ENCODE measurements around the gene STYX.

The STYX gene

GRCh38 chr14:52821805-52822250 lies 91.9 kb downstream of the STYX start:
- H3K27me3 ChIP-seq (ENCODE audit: insufficient read depth, low read length), result no peaks in the 10 kb centered on the region

DNA sequence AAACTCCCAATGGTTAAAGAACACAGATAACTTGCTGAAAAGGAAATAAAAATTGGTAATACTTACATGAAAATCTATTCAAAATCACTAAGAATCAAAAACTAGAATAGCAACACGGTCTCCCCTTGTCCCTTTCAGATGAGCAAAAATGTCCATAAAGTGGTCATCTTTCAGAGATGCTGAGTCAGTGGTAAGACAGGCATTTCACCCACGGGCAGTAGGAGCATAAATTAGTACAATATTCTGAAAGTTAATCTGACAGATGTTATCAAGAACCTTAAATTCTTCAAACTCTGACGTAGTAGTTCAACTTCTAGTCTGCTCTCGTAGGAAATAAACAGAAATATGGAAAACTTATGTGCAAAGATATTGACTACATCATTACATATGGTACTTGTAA lies 94.5 kb downstream of the STYX start:
- TF ChIP-seq, protein P1, sequence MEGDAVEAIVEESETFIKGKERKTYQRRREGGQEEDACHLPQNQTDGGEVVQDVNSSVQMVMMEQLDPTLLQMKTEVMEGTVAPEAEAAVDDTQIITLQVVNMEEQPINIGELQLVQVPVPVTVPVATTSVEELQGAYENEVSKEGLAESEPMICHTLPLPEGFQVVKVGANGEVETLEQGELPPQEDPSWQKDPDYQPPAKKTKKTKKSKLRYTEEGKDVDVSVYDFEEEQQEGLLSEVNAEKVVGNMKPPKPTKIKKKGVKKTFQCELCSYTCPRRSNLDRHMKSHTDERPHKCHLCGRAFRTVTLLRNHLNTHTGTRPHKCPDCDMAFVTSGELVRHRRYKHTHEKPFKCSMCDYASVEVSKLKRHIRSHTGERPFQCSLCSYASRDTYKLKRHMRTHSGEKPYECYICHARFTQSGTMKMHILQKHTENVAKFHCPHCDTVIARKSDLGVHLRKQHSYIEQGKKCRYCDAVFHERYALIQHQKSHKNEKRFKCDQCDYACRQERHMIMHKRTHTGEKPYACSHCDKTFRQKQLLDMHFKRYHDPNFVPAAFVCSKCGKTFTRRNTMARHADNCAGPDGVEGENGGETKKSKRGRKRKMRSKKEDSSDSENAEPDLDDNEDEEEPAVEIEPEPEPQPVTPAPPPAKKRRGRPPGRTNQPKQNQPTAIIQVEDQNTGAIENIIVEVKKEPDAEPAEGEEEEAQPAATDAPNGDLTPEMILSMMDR (IDR thresholded peaks at IDR 0.05; ENCODE audit: low read length), result no peak
- no peak for TF ChIP-seq EZH2 (IDR thresholded peaks at IDR 0.05; ENCODE audit: borderline replicate concordance, low read length)
- Histone ChIP-seq H3K4me3 (ENCODE audit: low read depth, low read length, poor library complexity, severe bottlenecking) (no peak overlapping the region), H3F3A (ENCODE audit: insufficient read depth, low read length) (no peaks in the 10 kb centered on the region), H3K9me2 (ENCODE audit: low read depth, low read length) (no peaks in the 10 kb centered on the region), H3K9me3 (ENCODE audit: low read length) (no peaks in the 10 kb centered on the region), H3K36me3 (ENCODE audit: insufficient read depth, low read length) (no peaks in the 10 kb centered on the region), H3K27me3 (ENCODE audit: insufficient read depth, low read length) (no peaks in the 10 kb centered on the region), H3K27ac (ENCODE audit: low read depth, low read length, poor library complexity, severe bottlenecking) (no peak overlapping the region), H4K20me1 (ENCODE audit: insufficient read depth, low read length) (no peaks in the 10 kb centered on the region), H3K79me2 (ENCODE audit: insufficient read depth, low read length) (no peaks in the 10 kb centered on the region), H3K4me2 (ENCODE audit: low read length) (no peak overlapping the region), H2AFZ (ENCODE audit: low read length) (no peak overlapping the region), H3K4me1 (ENCODE audit: insufficient read depth, low read length, severe bottlenecking) (no peaks in the 10 kb centered on the region), H3K9ac (ENCODE audit: low read length) (no peak overlapping the region)

More at GRCh38 chr14:52821805-52822250, 91.9 kb downstream of the STYX start:
- H3K9ac ChIP-seq (ENCODE audit: low read length), result no peak overlapping the region
- H4K20me1 ChIP-seq (ENCODE audit: insufficient read depth, low read length), result no peaks in the 10 kb centered on the region
- no peaks in the 10 kb centered on the region for H3K4me1 ChIP-seq (ENCODE audit: insufficient read depth, low read length, severe bottlenecking)
- H3K4me2 ChIP-seq (ENCODE audit: low read length), result no peak overlapping the region
- no peaks in the 10 kb centered on the region for H3F3A ChIP-seq (ENCODE audit: insufficient read depth, low read length)
- H3K27ac ChIP-seq (ENCODE audit: low read depth, low read length, poor library complexity, severe bottlenecking), result no peak overlapping the region
- H3K9me3 ChIP-seq (ENCODE audit: low read length), result no peaks in the 10 kb centered on the region
- H3K79me2 ChIP-seq (ENCODE audit: insufficient read depth, low read length), result no peaks in the 10 kb centered on the region
- no peak for TF ChIP-seq EZH2 (IDR thresholded peaks at IDR 0.05; ENCODE audit: borderline replicate concordance, low read length)
- TF ChIP-seq, protein P1 (IDR thresholded peaks at IDR 0.05; ENCODE audit: low read length), result no peak
- no peaks in the 10 kb centered on the region for H3K9me2 ChIP-seq (ENCODE audit: low read depth, low read length)
- H3K4me3 ChIP-seq (ENCODE audit: low read depth, low read length, poor library complexity, severe bottlenecking), result no peak overlapping the region
- no peaks in the 10 kb centered on the region for H3K36me3 ChIP-seq (ENCODE audit: insufficient read depth, low read length)
- no peak overlapping the region for H2AFZ ChIP-seq (ENCODE audit: low read length)

All from OCI-LY1 (cell line).